HG02870 (cell line): Measurements from ENCODE around the gene AHRR.
A peak's percentile ranks its signal among the peaks of the same experiment; 100 is the strongest.
"Not testable (repeated sequence)": the region's sequence is repeated elsewhere in the genome, so short reads cannot be mapped to it uniquely, and the experiment has no call there.

Experiments
- ATAC-seq: cut with Tn5 transposase; IDR thresholded peaks from one replicate; pipeline ENCODE4 v1.9.1; 2021; ENCODE audit warnings: mild to moderate bottlenecking, moderate library complexity; ENCODE audit not compliant: unreplicated experiment

Gene AHRR

GRCh38 chr5:321230-321725 lies at the start of gene AHRR:
Gene AHRR (plus strand): TSS chr5:321714. CDS start chr5:343903, 22,189 bp downstream.
- peak; percentile 44 for ATAC-seq

- ATAC-seq = not testable (repeated sequence)
These were observed 49.7 kb upstream of the AHRR start for GRCh38 chr5:271828-272167.

GRCh38 chr5:273091-273490 lies 48.4 kb upstream of the AHRR start:
- not testable (repeated sequence) for ATAC-seq

- not testable (repeated sequence) for ATAC-seq
These were observed 48.0 kb upstream of the AHRR start for GRCh38 chr5:273491-273890.

- not testable (repeated sequence) for ATAC-seq
These were observed 47.2 kb upstream of the AHRR start for GRCh38 chr5:274346-274745.

GRCh38 chr5:278646-279045 lies 42.9 kb upstream of the AHRR start:
- no peak for ATAC-seq

GRCh38 chr5:279051-279665 lies 42.4 kb upstream of the AHRR start:
- not testable (repeated sequence) for ATAC-seq

GRCh38 chr5:285991-286557 lies 35.4 kb upstream of the AHRR start:
- no peak for ATAC-seq

GRCh38 chr5:290200-290599 lies 31.3 kb upstream of the AHRR start:
- not testable (repeated sequence) for ATAC-seq

GRCh38 chr5:291345-291744 lies 30.2 kb upstream of the AHRR start:
- ATAC-seq = not testable (repeated sequence)

- ATAC-seq = not testable (repeated sequence)
These were observed 26.7 kb upstream of the AHRR start for GRCh38 chr5:294788-295187.

- ATAC-seq = not testable (repeated sequence)
These were observed 25.3 kb upstream of the AHRR start for GRCh38 chr5:296207-296606.

- not testable (repeated sequence) for ATAC-seq
These were observed 24.6 kb upstream of the AHRR start for GRCh38 chr5:296954-297353.

GRCh38 chr5:297448-297847 lies 24.1 kb upstream of the AHRR start:
- ATAC-seq = not testable (repeated sequence)

GRCh38 chr5:297991-298736 lies 23.4 kb upstream of the AHRR start:
- ATAC-seq = not testable (repeated sequence)

GRCh38 chr5:298737-299125 lies 22.8 kb upstream of the AHRR start:
- ATAC-seq = no peak

- not testable (repeated sequence) for ATAC-seq
These were observed 21.6 kb upstream of the AHRR start for GRCh38 chr5:299921-300320.

- not testable (repeated sequence) for ATAC-seq
These were observed 20.7 kb upstream of the AHRR start for GRCh38 chr5:300691-301435.

GRCh38 chr5:302416-302815 lies 19.1 kb upstream of the AHRR start:
- not testable (repeated sequence) for ATAC-seq

- no peak for ATAC-seq
These were observed 18.5 kb upstream of the AHRR start for GRCh38 chr5:302966-303365.

- not testable (repeated sequence) for ATAC-seq
These were observed 17.8 kb upstream of the AHRR start for GRCh38 chr5:303741-304140.
